Keratinocyte (primary cell): ENCODE measurements around the gene UGT1A8. TPM values are rescaled to one million over a fixed set of nuclear protein-coding genes. Genes with fewer than 3 reads are reported as not detected.

ENCODE experiments used
- DNase-seq: peaks from one replicate; pipeline ENCODE4 v3.0.0-alpha.2; 2011; ENCODE audit warnings: low read depth, missing footprints, low spot score
- FAIRE-seq: peaks from 2 replicates; lab custom pipeline; 2011; peaks lifted over from hg19 to GRCh38; lab: Jason Lieb, UNC
- H2AFZ ChIP-seq: 2 replicates; pipeline ENCODE4 v1.6.0; 2012; ENCODE audit warnings: low read length, control low read depth, inconsistent platforms; ENCODE audit not compliant: control insufficient read depth
- H3K27ac ChIP-seq: 2 replicates; pipeline ENCODE4 v1.5.1; 2011; ENCODE audit warnings: low read length; ENCODE audit not compliant: control insufficient read depth, insufficient read depth
- H3K27me3 ChIP-seq: 3 replicates; pipeline ENCODE4 v1.6.0; 2011; ENCODE audit warnings: low read length; ENCODE audit not compliant: control insufficient read depth, insufficient read depth; ENCODE audit errors: extremely low read depth
- H3K36me3 ChIP-seq, 2 experiments: 2 replicates in 1 of 2; 3 replicates in 1 of 2; pipeline ENCODE4 v1.5.1; 2011; ENCODE audit warnings: low read length in 2 of 2, mild to moderate bottlenecking in 1 of 2; ENCODE audit not compliant: control insufficient read depth in 2 of 2, insufficient read depth in 2 of 2; ENCODE audit errors: extremely low read depth in 1 of 2
- H3K4me1 ChIP-seq: 3 replicates; pipeline ENCODE4 v1.5.1; 2011; ENCODE audit warnings: low read length; ENCODE audit not compliant: control insufficient read depth, insufficient read depth; ENCODE audit errors: extremely low read depth
- H3K4me2 ChIP-seq: 3 replicates; pipeline ENCODE4 v1.6.0; 2011; ENCODE audit warnings: low read depth, low read length; ENCODE audit not compliant: control insufficient read depth, insufficient read depth; ENCODE audit errors: extremely low read depth
- H3K4me3 ChIP-seq, 3 experiments: fragments of 200-600 bp in 1 of 3; sonication (generic) in 1 of 3; 2 replicates in 2 of 3; 3 replicates in 1 of 3; pipeline ENCODE4 v1.5.1; 2011 to 2016; ENCODE audit warnings: low read length in 3 of 3, mild to moderate bottlenecking in 3 of 3, control low read depth in 2 of 3, inconsistent platforms in 1 of 3, low read depth in 1 of 3, mixed read lengths in 1 of 3, mixed run types in 1 of 3, moderate library complexity in 1 of 3; ENCODE audit not compliant: control insufficient read depth in 2 of 3, insufficient read depth in 2 of 3; ENCODE audit errors: extremely low read depth in 1 of 3
- H3K79me2 ChIP-seq: 2 replicates; pipeline ENCODE4 v1.6.0; 2012; ENCODE audit warnings: low read length; ENCODE audit not compliant: control insufficient read depth, insufficient read depth
- H3K9ac ChIP-seq: 3 replicates; pipeline ENCODE4 v1.6.0; 2011; ENCODE audit warnings: low read length; ENCODE audit not compliant: control insufficient read depth, insufficient read depth; ENCODE audit errors: extremely low read depth
- H3K9me1 ChIP-seq: 3 replicates; pipeline ENCODE4 v1.6.0; 2011; ENCODE audit warnings: low read length; ENCODE audit not compliant: control insufficient read depth, insufficient read depth; ENCODE audit errors: extremely low read depth
- H3K9me3 ChIP-seq: 2 replicates; pipeline ENCODE4 v1.5.1; 2012; ENCODE audit warnings: low read depth, low read length; ENCODE audit not compliant: control insufficient read depth
- H4K20me1 ChIP-seq: 3 replicates; pipeline ENCODE4 v1.6.0; 2011; ENCODE audit warnings: low read length; ENCODE audit not compliant: control insufficient read depth, insufficient read depth; ENCODE audit errors: extremely low read depth
- EZH2 ChIP-seq: IDR thresholded peaks from one replicate; pipeline ENCODE4 v1.6.1; 2012; ENCODE audit warnings: inconsistent platforms, mild to moderate bottlenecking, low read length, moderate library complexity
- dilution Hi-C: fragments of 300-500 bp; cut with MboI; formaldehyde crosslinking; loops from one replicate; pipeline ENCODE4 v1.7.0; 2020; ENCODE audit warnings: low sequenced_read_pairs; ENCODE audit not compliant: extremely low pct_ligation_motif_present
- polyA plus RNA-seq, 5 experiments: library from polyadenylated mRNA; depleted of rRNA in 3 of 5; stranded (reverse) in 3 of 5; stranded (forward) in 1 of 5; unstranded in 1 of 5; fragments of >200 nt; gene quantifications; 1 replicate in 1 of 5; 2 replicates in 3 of 5; 3 replicates in 1 of 5; pipeline versions ENCODE4 v1.2.1 to v1.2.3, GENCODE V29; 2011 to 2012; ENCODE audit warnings: missing spikeins in 2 of 5, low read depth in 1 of 5, low replicate concordance in 1 of 5
- TF ChIP-seq, protein P1 (sequence below), 3 experiments: IDR thresholded peaks in 1 of 3; conservative IDR thresholded peaks in 1 of 3; optimal IDR thresholded peaks in 1 of 3; 2 replicates in 2 of 3; 3 replicates in 1 of 3; pipeline versions ENCODE3 to v1.5.1; 2011; ENCODE audit warnings: low read length in 3 of 3, mild to moderate bottlenecking in 3 of 3, moderate library complexity in 2 of 3, control low read depth in 1 of 3, inconsistent platforms in 1 of 3; ENCODE audit not compliant: insufficient read depth in 2 of 3; ENCODE audit errors: extremely low read depth in 1 of 3

The UGT1A8 gene
- polyA plus RNA-seq, 1 donor (not counting 4 experiments of a cell fraction or from before 2014, with no cell fraction given) = 0.64 TPM

DNA sequence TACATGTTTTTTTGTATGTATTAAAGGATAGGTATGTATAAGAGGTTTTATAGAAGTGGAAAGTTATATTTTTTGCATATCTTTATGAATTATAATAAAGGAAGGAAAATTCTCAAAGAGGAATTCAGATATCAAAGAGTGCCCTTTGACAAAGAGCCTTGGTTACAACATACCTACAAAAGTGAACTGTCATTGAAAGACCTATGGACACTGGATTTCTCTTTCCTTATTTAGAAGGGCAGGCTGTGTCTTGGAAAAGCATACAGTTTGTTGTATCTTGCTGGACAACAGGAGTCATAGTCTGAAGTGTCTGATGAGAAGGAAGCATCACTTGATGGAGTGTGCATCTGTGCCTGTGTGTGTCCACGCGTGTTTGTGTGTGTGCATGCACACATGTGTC lies 34.0 kb downstream of the UGT1A8 start:
- H3K36me3 ChIP-seq = no peaks in the 10 kb centered on the region
- peaks cover 11% of the 10 kb centered on the region for H3K4me1 ChIP-seq
- H3K9ac ChIP-seq = no peak overlapping the region
- dilution Hi-C loops = no loop called here
- no peaks in the 10 kb centered on the region for H3K27me3 ChIP-seq
- no peaks in the 10 kb centered on the region for H3K9me1 ChIP-seq
- no peak overlapping the region for H3K4me3 ChIP-seq
- H3K9me3 ChIP-seq = no peaks in the 10 kb centered on the region
- no peak for DNase-seq
- peak overlapping the region; percentile 68 for H3K4me2 ChIP-seq
- no peak overlapping the region for H3K27ac ChIP-seq
- H2AFZ ChIP-seq = no peak overlapping the region
- no peaks in the 10 kb centered on the region for H4K20me1 ChIP-seq
- H3K79me2 ChIP-seq = no peaks in the 10 kb centered on the region
- TF ChIP-seq, protein P1, sequence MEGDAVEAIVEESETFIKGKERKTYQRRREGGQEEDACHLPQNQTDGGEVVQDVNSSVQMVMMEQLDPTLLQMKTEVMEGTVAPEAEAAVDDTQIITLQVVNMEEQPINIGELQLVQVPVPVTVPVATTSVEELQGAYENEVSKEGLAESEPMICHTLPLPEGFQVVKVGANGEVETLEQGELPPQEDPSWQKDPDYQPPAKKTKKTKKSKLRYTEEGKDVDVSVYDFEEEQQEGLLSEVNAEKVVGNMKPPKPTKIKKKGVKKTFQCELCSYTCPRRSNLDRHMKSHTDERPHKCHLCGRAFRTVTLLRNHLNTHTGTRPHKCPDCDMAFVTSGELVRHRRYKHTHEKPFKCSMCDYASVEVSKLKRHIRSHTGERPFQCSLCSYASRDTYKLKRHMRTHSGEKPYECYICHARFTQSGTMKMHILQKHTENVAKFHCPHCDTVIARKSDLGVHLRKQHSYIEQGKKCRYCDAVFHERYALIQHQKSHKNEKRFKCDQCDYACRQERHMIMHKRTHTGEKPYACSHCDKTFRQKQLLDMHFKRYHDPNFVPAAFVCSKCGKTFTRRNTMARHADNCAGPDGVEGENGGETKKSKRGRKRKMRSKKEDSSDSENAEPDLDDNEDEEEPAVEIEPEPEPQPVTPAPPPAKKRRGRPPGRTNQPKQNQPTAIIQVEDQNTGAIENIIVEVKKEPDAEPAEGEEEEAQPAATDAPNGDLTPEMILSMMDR (optimal IDR thresholded peaks at IDR 0.05 in 1 of 3, IDR thresholded peaks at IDR 0.05 in 1 of 3, conservative IDR thresholded peaks at IDR 0.05 in 1 of 3; ENCODE audit: extremely low read depth in 1 of 3, insufficient read depth in 2 of 3, low read length in 3 of 3) = no peak
- no peak for TF ChIP-seq EZH2
- FAIRE-seq = no peak

- H3K79me2 ChIP-seq = no peaks in the 10 kb centered on the region
- no peak for FAIRE-seq
- H3K9me3 ChIP-seq = no peaks in the 10 kb centered on the region
- no peaks in the 10 kb centered on the region for H3K27me3 ChIP-seq
- no peaks in the 10 kb centered on the region for H4K20me1 ChIP-seq
- H3K4me3 ChIP-seq = no peak overlapping the region
- H3K4me1 ChIP-seq = peaks cover 11% of the 10 kb centered on the region
- no peak overlapping the region for H2AFZ ChIP-seq
- no peaks in the 10 kb centered on the region for H3K36me3 ChIP-seq
- H3K9me1 ChIP-seq = no peaks in the 10 kb centered on the region
- no peak overlapping the region for H3K4me2 ChIP-seq
- no peak for DNase-seq
- dilution Hi-C loops = no loop called here
- H3K27ac ChIP-seq = no peak overlapping the region
- TF ChIP-seq, protein P1 (optimal IDR thresholded peaks at IDR 0.05 in 1 of 3, IDR thresholded peaks at IDR 0.05 in 1 of 3, conservative IDR thresholded peaks at IDR 0.05 in 1 of 3; ENCODE audit: extremely low read depth in 1 of 3, insufficient read depth in 2 of 3, low read length in 3 of 3) = no peak
- no peak for TF ChIP-seq EZH2
- H3K9ac ChIP-seq = no peak overlapping the region
Measured at GRCh38 chr2:233654501-233654900, 37.1 kb downstream of the UGT1A8 start.
